ENCODE data around the gene GRID2. TPM values are rescaled to one million over a fixed set of nuclear protein-coding genes. Genes with fewer than 3 reads are reported as not detected.

Gene GRID2
- total and polyA plus RNA-seq, 12 donors, result 0.55 to 4.0 (median 2.0) TPM

- no peak overlapping the region for H3K27ac ChIP-seq
- no peaks in the 10 kb centered on the region for H3K27me3 ChIP-seq
- H3K4me3 ChIP-seq, result no peak overlapping the region
- no peaks in the 10 kb centered on the region for H3K36me3 ChIP-seq (replicated peaks in 1 of 2)
- H3K9me3 ChIP-seq (replicated peaks in 1 of 3), result no peaks in the 10 kb centered on the region
- intact Hi-C loops (cut with DNase I), result no loop called here
- H3K4me1 ChIP-seq (replicated peaks in 1 of 2), result no peaks in the 10 kb centered on the region
- no peak for DNase-seq
- TF ChIP-seq CTCF (IDR thresholded peaks at IDR 0.05) (no peak), POLR2A (IDR thresholded peaks at IDR 0.05) (no peak)
- WGBS, 4 donors, result 62 to 79% (median 75%) methylated on average over 2 of the region's 2 CpGs
These were observed 302.5 kb downstream of the GRID2 start for GRCh38 chr4:92606227-92606626.

GRCh38 chr4:92615049-92615448 is 311.3 kb downstream of the GRID2 start:
- Histone ChIP-seq H3K36me3 (replicated peaks in 1 of 2) (no peaks in the 10 kb centered on the region), H3K27me3 (no peaks in the 10 kb centered on the region), H3K9me3 (replicated peaks in 1 of 3) (no peaks in the 10 kb centered on the region), H3K4me3 (no peak overlapping the region), H3K4me1 (replicated peaks in 1 of 2) (no peaks in the 10 kb centered on the region), H3K27ac (no peak overlapping the region)
- WGBS, 4 donors, result 44 to 79% (median 60%) methylated on average over 1 of the region's 1 CpG
- intact Hi-C loops (cut with DNase I), result no loop called here
- no peak for TF ChIP-seq CTCF (IDR thresholded peaks at IDR 0.05)
- no peak for TF ChIP-seq POLR2A (IDR thresholded peaks at IDR 0.05)
- DNase-seq, result no peak

GRCh38 chr4:92618968-92619367 is 315.2 kb downstream of the GRID2 start:
- 65 to 73% (median 67%) methylated on average over 2 of the region's 2 CpGs for WGBS, 4 donors
- no peak for TF ChIP-seq POLR2A (IDR thresholded peaks at IDR 0.05)
- no peak for TF ChIP-seq CTCF (IDR thresholded peaks at IDR 0.05)
- Histone ChIP-seq H3K9me3 (replicated peaks in 1 of 3) (no peaks in the 10 kb centered on the region), H3K4me3 (no peak overlapping the region), H3K4me1 (replicated peaks in 1 of 2) (no peaks in the 10 kb centered on the region), H3K27ac (no peak overlapping the region), H3K27me3 (no peaks in the 10 kb centered on the region), H3K36me3 (replicated peaks in 1 of 2) (no peaks in the 10 kb centered on the region)
- DNase-seq, result no peak
- intact Hi-C loops (cut with DNase I), result no loop called here

GRCh38 chr4:92629302-92629701 is 325.5 kb downstream of the GRID2 start:
- Histone ChIP-seq H3K4me3 (no peak overlapping the region), H3K27ac (no peak overlapping the region), H3K4me1 (replicated peaks in 1 of 2) (no peaks in the 10 kb centered on the region), H3K27me3 (no peaks in the 10 kb centered on the region), H3K9me3 (replicated peaks in 1 of 3) (no peaks in the 10 kb centered on the region), H3K36me3 (replicated peaks in 1 of 2) (no peaks in the 10 kb centered on the region)
- intact Hi-C loops (cut with DNase I), result no loop called here
- TF ChIP-seq CTCF (IDR thresholded peaks at IDR 0.05), result no peak
- TF ChIP-seq POLR2A (IDR thresholded peaks at IDR 0.05), result no peak
- 55 to 73% (median 61%) methylated on average over 2 of the region's 2 CpGs for WGBS, 4 donors
- no peak for DNase-seq
